Activated T-cell treated with anti-CD3 and anti-CD28 coated beads, Interleukin-2, amount 50 U/mL, for 72 hours (primary cell): Measurements from ENCODE around the gene IL18BP. TPM values are rescaled to one million over a fixed set of nuclear protein-coding genes. Genes with fewer than 3 reads are reported as not detected.

Source experiments
- ATAC-seq, 2 donors: fragments of 150-1000 bp; cut with Tn5 transposase; replicated peaks in 1 of 2; 2 replicates each; pipeline ENCODE4 v1.10.0; 2021; ENCODE audit warnings: moderate library complexity in 2 of 2, mild to moderate bottlenecking in 1 of 2
- DNase-seq, 2 donors: peaks; one replicate each; pipeline ENCODE4 v3.0.0; 2021 to 2022; ENCODE audit warnings: mixed read lengths in 1 of 2
- H3K27ac Mint-ChIP-seq: one replicate; pipeline ENCODE4 v1.8.0; 2022; ENCODE audit warnings: mild to moderate bottlenecking, moderate library complexity, mixed read lengths
- H3K27me3 Mint-ChIP-seq: one replicate; pipeline ENCODE4 v1.8.0; 2022; ENCODE audit warnings: low read depth, mixed read lengths
- H3K36me3 Mint-ChIP-seq, 2 donors: one replicate each; pipeline ENCODE4 v1.8.0; 2022; ENCODE audit warnings: mixed read lengths in 2 of 2, mild to moderate bottlenecking in 1 of 2; ENCODE audit not compliant: insufficient read depth in 2 of 2
- H3K4me1 Mint-ChIP-seq: one replicate; pipeline ENCODE4 v1.8.0; 2022; ENCODE audit warnings: low read depth, mixed read lengths
- H3K4me3 Mint-ChIP-seq, 2 donors: one replicate each; pipeline ENCODE4 v1.8.0; 2022; ENCODE audit warnings: mild to moderate bottlenecking in 2 of 2, mixed read lengths in 2 of 2, moderate library complexity in 2 of 2
- H3K9me3 Mint-ChIP-seq, 2 donors: one replicate each; pipeline ENCODE4 v1.8.0; 2022; ENCODE audit warnings: mixed read lengths in 2 of 2
- total RNA-seq, 2 donors: library from RNA; stranded (reverse); gene quantifications; one replicate each; pipeline ENCODE4 v1.2.3, GENCODE V29; 2022

IL18BP gene
- 10 to 100 TPM; 16.7 to 19.0 TPM for total RNA-seq

DNA sequence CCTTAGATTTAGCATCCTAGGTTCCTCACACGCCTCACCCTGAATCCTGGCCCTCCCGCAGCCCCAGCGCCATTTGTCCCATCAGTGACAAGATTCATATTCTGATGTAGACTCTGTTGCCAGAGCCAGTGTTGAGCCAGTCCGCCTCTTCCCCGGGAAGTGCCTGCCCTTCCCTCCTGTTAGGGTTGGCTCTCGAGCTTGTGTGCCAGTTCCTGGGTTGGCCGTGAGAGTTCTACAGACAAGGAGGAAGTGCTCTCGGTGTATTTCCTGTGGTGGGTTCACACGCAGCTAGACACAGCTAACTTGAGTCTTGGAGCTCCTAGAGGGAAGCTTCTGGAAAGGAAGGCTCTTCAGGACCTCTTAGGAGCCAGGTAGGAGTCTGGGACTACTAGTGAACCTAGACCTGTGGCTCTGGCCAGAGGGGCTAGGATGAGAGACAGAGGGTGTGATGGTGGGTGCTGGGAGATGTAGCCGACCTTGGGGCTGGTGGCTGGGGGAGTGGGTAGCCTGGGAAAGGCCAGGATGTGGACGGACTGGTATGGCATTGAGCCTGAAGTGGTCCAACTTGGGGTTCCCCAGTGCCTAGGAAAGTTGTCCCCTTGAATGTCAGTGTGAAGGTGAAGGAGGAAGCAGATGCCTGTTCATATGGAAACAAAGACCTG, at the start of gene IL18BP:
Gene IL18BP (plus strand): TSS at position 261 of the 662 bp plus-strand sequence. CDS start 1,076 bp downstream, outside the sequence.
- H3K4me3 Mint-ChIP-seq = peak within 1 kb of the TSS; percentile 32 to 79
- peaks cover 0 to 5% of the 10 kb centered on the region in 2 donors for H3K36me3 Mint-ChIP-seq
- peak within 1 kb of the TSS; percentile 97 for H3K27ac Mint-ChIP-seq
- peaks cover 22% of the 10 kb centered on the region for H3K4me1 Mint-ChIP-seq
- no peaks in the 10 kb centered on the region for H3K27me3 Mint-ChIP-seq
- ATAC-seq = peak; percentile 12 to 45
- DNase-seq = peak in 1 of 2 donors; percentile 25
- no peaks in the 10 kb centered on the region for H3K9me3 Mint-ChIP-seq

GRCh38 chr11:71949034-71949433, 49.7 kb upstream of the IL18BP start:
- H3K27ac Mint-ChIP-seq = no peak overlapping the region
- DNase-seq (no peak), ATAC-seq (no peak)
- no peaks in the 10 kb centered on the region for H3K27me3 Mint-ChIP-seq
- H3K36me3 Mint-ChIP-seq = peaks cover 1 to 3% of the 10 kb centered on the region in 2 donors
- H3K9me3 Mint-ChIP-seq = no peaks in the 10 kb centered on the region
- no peak overlapping the region for H3K4me3 Mint-ChIP-seq
- peaks cover 25% of the 10 kb centered on the region for H3K4me1 Mint-ChIP-seq

GRCh38 chr11:71951741-71952310, 46.9 kb upstream of the IL18BP start:
- Mint-ChIP-seq H3K9me3 (no peaks in the 10 kb centered on the region), H3K36me3 (peaks cover 1% of the 10 kb centered on the region in 2 donors), H3K27ac (no peak overlapping the region), H3K4me1 (peaks cover 32% of the 10 kb centered on the region), H3K4me3 (no peak overlapping the region), H3K27me3 (no peaks in the 10 kb centered on the region)
- no peak for DNase-seq
- no peak for ATAC-seq

GRCh38 chr11:71955898-71956456, 42.7 kb upstream of the IL18BP start:
- H3K4me3 Mint-ChIP-seq = peak overlapping the region in 1 of 2 donors; percentile 5
- ATAC-seq (peak; percentile 68 to 74), DNase-seq (no peak)
- no peaks in the 10 kb centered on the region for H3K27me3 Mint-ChIP-seq
- H3K27ac Mint-ChIP-seq = peak overlapping the region; percentile 61
- H3K9me3 Mint-ChIP-seq = peaks cover 0 to 2% of the 10 kb centered on the region in 2 donors
- H3K4me1 Mint-ChIP-seq = peaks cover 21% of the 10 kb centered on the region
- H3K36me3 Mint-ChIP-seq = peaks cover 5 to 7% of the 10 kb centered on the region in 2 donors

- Mint-ChIP-seq H3K27me3 (no peaks in the 10 kb centered on the region), H3K27ac (peak overlapping the region; percentile 92), H3K4me1 (peaks cover 21% of the 10 kb centered on the region), H3K9me3 (peaks cover 0 to 2% of the 10 kb centered on the region in 2 donors), H3K36me3 (peaks cover 7 to 18% of the 10 kb centered on the region in 2 donors), H3K4me3 (peak overlapping the region; percentile 9 to 53)
- ATAC-seq = peak; percentile 50 to 67
- DNase-seq = no peak
Observed at GRCh38 chr11:71962428-71963038, 36.2 kb upstream of the IL18BP start.

DNA sequence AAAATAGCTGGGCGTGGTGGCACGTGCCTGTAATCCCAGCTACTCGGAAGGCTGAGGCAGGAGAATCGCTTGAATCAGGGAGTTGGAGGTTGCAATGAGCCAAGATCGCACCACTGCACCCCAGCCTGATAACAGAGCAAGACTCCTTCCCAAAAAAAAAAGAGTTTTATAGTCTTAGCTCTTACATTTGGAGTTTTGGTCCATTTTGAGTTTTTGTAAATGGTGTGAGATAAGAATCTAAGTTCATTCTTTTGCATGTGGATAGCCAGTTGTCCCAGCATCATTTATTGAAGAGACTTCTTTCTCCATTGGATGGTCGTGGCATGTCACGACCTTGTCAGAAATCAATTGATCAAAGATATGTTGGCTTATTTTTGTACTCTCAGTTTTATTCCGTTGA, 35.2 kb upstream of the IL18BP start:
- no peak for DNase-seq
- Mint-ChIP-seq H3K27ac (no peak overlapping the region), H3K4me3 (no peak overlapping the region), H3K4me1 (peaks cover 21% of the 10 kb centered on the region), H3K36me3 (peaks cover 10 to 24% of the 10 kb centered on the region in 2 donors), H3K27me3 (no peaks in the 10 kb centered on the region), H3K9me3 (peaks cover 0 to 2% of the 10 kb centered on the region in 2 donors)
- no peak for ATAC-seq

DNA sequence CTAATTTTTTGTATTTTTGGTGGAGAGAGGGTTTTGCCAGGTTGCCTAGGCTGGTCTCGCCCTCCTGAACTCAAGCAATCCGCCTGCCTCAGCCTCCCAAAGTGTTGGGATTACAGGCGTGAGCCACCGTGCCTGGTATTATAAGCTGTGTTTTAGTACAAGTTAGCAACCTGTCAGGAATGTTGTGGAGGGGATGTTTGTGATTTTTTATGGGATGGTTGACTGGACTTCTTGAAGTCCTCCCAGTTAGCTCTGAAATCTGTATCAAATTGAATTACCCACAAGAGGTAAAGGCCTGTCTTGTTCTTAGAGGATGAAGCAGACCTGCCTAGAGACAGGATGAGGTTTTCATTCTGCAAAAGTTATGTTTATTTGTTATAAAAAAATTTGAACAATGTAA, 34.1 kb upstream of the IL18BP start:
- Mint-ChIP-seq H3K27me3 (no peaks in the 10 kb centered on the region), H3K27ac (no peak overlapping the region), H3K4me3 (no peak overlapping the region), H3K9me3 (peaks cover 0 to 2% of the 10 kb centered on the region in 2 donors), H3K36me3 (peaks cover 10 to 26% of the 10 kb centered on the region in 2 donors), H3K4me1 (peaks cover 21% of the 10 kb centered on the region)
- ATAC-seq = no peak
- DNase-seq = no peak

DNA sequence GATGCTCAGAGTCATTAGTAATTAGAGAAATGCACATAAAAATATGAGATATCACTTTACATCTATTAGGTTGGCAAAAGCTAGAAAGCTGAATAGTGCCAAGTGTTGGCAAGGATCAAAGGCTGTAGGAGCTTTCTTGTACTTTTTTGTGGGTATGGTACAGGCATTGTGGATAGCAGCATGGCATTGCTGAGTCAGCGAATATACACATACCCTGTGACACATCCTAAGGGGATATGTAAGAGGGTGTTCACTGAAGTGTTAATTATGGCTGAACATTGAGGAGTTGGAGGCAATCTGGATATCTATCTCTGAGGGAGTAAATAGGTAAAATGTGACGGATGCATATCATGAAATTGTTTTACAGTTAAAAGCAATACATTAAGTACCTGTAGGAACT, 27.0 kb upstream of the IL18BP start:
- no peaks in the 10 kb centered on the region for H3K27me3 Mint-ChIP-seq
- ATAC-seq (no peak), DNase-seq (no peak)
- no peaks in the 10 kb centered on the region for H3K9me3 Mint-ChIP-seq
- H3K4me1 Mint-ChIP-seq = no peaks in the 10 kb centered on the region
- no peak overlapping the region for H3K4me3 Mint-ChIP-seq
- peak overlapping the region; percentile 36 for H3K27ac Mint-ChIP-seq
- H3K36me3 Mint-ChIP-seq = peaks cover 4 to 11% of the 10 kb centered on the region in 2 donors

DNA sequence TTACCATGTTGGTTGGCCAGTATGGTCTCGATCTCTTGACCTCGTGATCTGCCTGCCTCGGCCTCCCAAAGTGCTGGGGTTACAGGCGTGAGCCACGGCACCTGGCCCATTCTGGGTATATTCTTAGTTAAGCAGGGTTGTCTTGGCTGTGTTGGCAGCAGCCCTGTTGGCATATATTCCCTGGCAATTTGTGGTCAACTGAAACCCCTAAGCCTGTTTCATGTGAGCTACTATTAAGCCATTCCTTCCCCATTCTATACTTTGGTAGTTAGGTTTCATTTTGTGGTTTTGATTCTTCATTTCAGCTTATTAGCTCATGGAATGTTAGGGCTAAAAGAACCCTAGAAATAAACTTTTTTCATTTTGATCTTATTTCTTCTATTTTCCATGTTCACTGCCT, 22.2 kb upstream of the IL18BP start:
- H3K36me3 Mint-ChIP-seq = peaks cover 5 to 12% of the 10 kb centered on the region in 2 donors
- DNase-seq (no peak), ATAC-seq (no peak)
- H3K27me3 Mint-ChIP-seq = no peaks in the 10 kb centered on the region
- H3K4me1 Mint-ChIP-seq = peaks cover 7% of the 10 kb centered on the region
- no peak overlapping the region for H3K27ac Mint-ChIP-seq
- no peaks in the 10 kb centered on the region for H3K9me3 Mint-ChIP-seq
- no peak overlapping the region for H3K4me3 Mint-ChIP-seq

GRCh38 chr11:71977090-71977489, 21.6 kb upstream of the IL18BP start:
- H3K27me3 Mint-ChIP-seq = no peaks in the 10 kb centered on the region
- no peaks in the 10 kb centered on the region for H3K9me3 Mint-ChIP-seq
- no peak overlapping the region for H3K4me3 Mint-ChIP-seq
- H3K27ac Mint-ChIP-seq = no peak overlapping the region
- no peak for ATAC-seq
- DNase-seq = no peak
- H3K4me1 Mint-ChIP-seq = peaks cover 7% of the 10 kb centered on the region
- peaks cover 5 to 12% of the 10 kb centered on the region in 2 donors for H3K36me3 Mint-ChIP-seq

GRCh38 chr11:71977743-71978418, 20.8 kb upstream of the IL18BP start:
- H3K4me3 Mint-ChIP-seq = no peak overlapping the region
- peaks cover 5 to 12% of the 10 kb centered on the region in 2 donors for H3K36me3 Mint-ChIP-seq
- H3K4me1 Mint-ChIP-seq = peaks cover 7% of the 10 kb centered on the region
- peak in 1 of 2 donors; percentile 60 for ATAC-seq
- no peaks in the 10 kb centered on the region for H3K9me3 Mint-ChIP-seq
- peak; percentile 39 to 54 for DNase-seq
- peak overlapping the region; percentile 72 for H3K27ac Mint-ChIP-seq
- H3K27me3 Mint-ChIP-seq = no peaks in the 10 kb centered on the region

- peaks cover 5 to 12% of the 10 kb centered on the region in 2 donors for H3K36me3 Mint-ChIP-seq
- no peak for ATAC-seq
- H3K4me1 Mint-ChIP-seq = peaks cover 7% of the 10 kb centered on the region
- no peaks in the 10 kb centered on the region for H3K27me3 Mint-ChIP-seq
- H3K9me3 Mint-ChIP-seq = no peaks in the 10 kb centered on the region
- DNase-seq = no peak
- no peak overlapping the region for H3K27ac Mint-ChIP-seq
- H3K4me3 Mint-ChIP-seq = no peak overlapping the region
Observed at GRCh38 chr11:71979094-71979493, 19.6 kb upstream of the IL18BP start.

DNA sequence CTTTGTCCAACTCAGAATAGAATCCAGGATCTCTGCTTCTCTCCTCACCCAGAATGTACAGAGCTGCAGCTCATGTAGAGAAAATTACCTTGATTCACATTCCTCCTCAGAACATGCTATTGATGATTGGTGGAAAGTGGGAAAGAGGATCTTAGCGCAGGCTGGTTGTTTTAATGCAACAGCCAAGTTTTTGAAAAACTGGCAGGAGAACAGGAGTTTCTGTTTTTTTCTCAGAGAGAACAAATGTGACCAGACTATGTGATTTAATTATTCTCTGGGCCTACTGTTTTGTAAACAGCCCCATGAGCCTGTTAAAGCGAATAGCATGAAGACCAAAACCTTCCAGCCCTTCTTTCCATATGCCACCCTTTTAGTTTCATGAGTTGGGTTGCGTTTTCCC, 19.1 kb upstream of the IL18BP start:
- DNase-seq (no peak), ATAC-seq (no peak)
- Mint-ChIP-seq H3K4me1 (peaks cover 7% of the 10 kb centered on the region), H3K27ac (no peak overlapping the region), H3K36me3 (peaks cover 5 to 12% of the 10 kb centered on the region in 2 donors), H3K27me3 (no peaks in the 10 kb centered on the region), H3K4me3 (no peak overlapping the region), H3K9me3 (no peaks in the 10 kb centered on the region)
